Right lobe of liver (tissue), 4 donors: ENCODE results near the gene USP17L15.
"Not testable (repeated sequence)": the region's sequence is repeated elsewhere in the genome, so short reads cannot be mapped to it uniquely, and the experiment has no call there.

Experiments used
- CTCF ChIP-seq, 4 donors: fragments of 200-600 bp in 3 of 4; fragments of 450-650 bp in 1 of 4; IDR thresholded peaks; one replicate each; pipeline versions ENCODE4 v1.5.1 to v1.8.0; 2016 to 2022; ENCODE audit warnings: antibody characterized with exemption in 4 of 4, mild to moderate bottlenecking in 2 of 4
- POLR2A ChIP-seq: fragments of 450-650 bp; IDR thresholded peaks from one replicate; pipeline ENCODE4 v1.6.1; 2017; ENCODE audit warnings: antibody characterized with exemption, mild to moderate bottlenecking
- donor health status: DM: no; HTN: no; CAD: no.
- donor health status: DM: no; HTN: no; CAD: no.
- donor health status: DM: no; HTN: yes; CAD: no.

- not testable (repeated sequence) for TF ChIP-seq POLR2A; CTCF (IDR thresholded peaks at IDR 0.05)
These were observed at the start of gene USP17L15 for GRCh38 chr4:9234085-9234484.
